Endothelial cell of umbilical vein (primary cell): Measurements from ENCODE around the gene METTL24. TPM values are rescaled to one million over a fixed set of nuclear protein-coding genes. Genes with fewer than 3 reads are reported as not detected.

Source experiments
- BruUV-seq: library from RNA; stranded (reverse); fragments of 400-500 nt; replicated peaks from 2 replicates; lab custom pipeline; 2021; lab: Mats Ljungman, UMichigan
- CTCF ChIA-PET: fragments of 300-600, 350-600 bp; sonication (Branson Sonifier 250); formaldehyde crosslinking; loops from one replicate; lab custom pipeline; 2021; ENCODE audit warnings: antibody characterized with exemption, inconsistent platforms; lab: Charles Lee
- POLR2A ChIA-PET: fragments of 300-600, 350-600 bp; sonication (Branson Sonifier 250); formaldehyde crosslinking; loops from one replicate; lab custom pipeline; 2021; ENCODE audit warnings: antibody characterized with exemption, inconsistent platforms; lab: Charles Lee
- DNase-seq: peaks from one replicate; pipeline ENCODE4 v3.0.0-alpha.2; 2011; ENCODE audit warnings: low read depth, low spot score
- FAIRE-seq: peaks from 2 replicates; lab custom pipeline; 2011; peaks lifted over from hg19 to GRCh38; lab: Jason Lieb, UNC
- H2AFZ ChIP-seq: 2 replicates; pipeline ENCODE4 v1.6.0; 2012; ENCODE audit warnings: low read depth, low read length, control low read depth, inconsistent platforms
- H3K27ac ChIP-seq: 2 replicates; pipeline ENCODE4 v1.5.1; 2011; ENCODE audit warnings: low read depth, mild to moderate bottlenecking, control low read depth, low read length, moderate library complexity; ENCODE audit not compliant: insufficient read depth
- H3K27me3 ChIP-seq, 2 experiments: 2 replicates each; pipeline versions ENCODE4 v1.6.0 to v1.6.1; 2011; ENCODE audit warnings: low read length in 2 of 2, mixed read lengths in 1 of 2; ENCODE audit not compliant: control insufficient read depth in 2 of 2, insufficient read depth in 2 of 2
- H3K36me3 ChIP-seq, 2 experiments: 2 replicates in 1 of 2; 3 replicates in 1 of 2; pipeline ENCODE4 v1.5.1; 2011; ENCODE audit warnings: low read length in 2 of 2, mild to moderate bottlenecking in 1 of 2, moderate library complexity in 1 of 2; ENCODE audit not compliant: control insufficient read depth in 2 of 2, insufficient read depth in 2 of 2; ENCODE audit errors: extremely low read depth in 1 of 2
- H3K4me1 ChIP-seq: 3 replicates; pipeline ENCODE4 v1.5.1; 2011; ENCODE audit warnings: mild to moderate bottlenecking, low read length; ENCODE audit not compliant: control insufficient read depth, insufficient read depth; ENCODE audit errors: extremely low read depth
- H3K4me2 ChIP-seq: 2 replicates; pipeline ENCODE4 v1.6.1; 2011; ENCODE audit warnings: low read length, control low read depth, mixed read lengths; ENCODE audit not compliant: insufficient read depth
- H3K4me3 ChIP-seq, 3 experiments: fragments of 200-600 bp in 1 of 3; sonication (generic), shearing (Covaris generic) in 1 of 3; replicated peaks in 1 of 3; 2 replicates each; pipeline ENCODE4 v1.5.1; 2011 to 2016; ENCODE audit warnings: control low read depth in 3 of 3, low read length in 3 of 3, mild to moderate bottlenecking in 2 of 3, inconsistent platforms in 1 of 3, low read depth in 1 of 3, moderate library complexity in 1 of 3; ENCODE audit not compliant: insufficient read depth in 1 of 3
- H3K79me2 ChIP-seq: 2 replicates; pipeline ENCODE4 v1.6.0; 2012; ENCODE audit warnings: low read length, inconsistent platforms; ENCODE audit not compliant: control insufficient read depth, insufficient read depth
- H3K9ac ChIP-seq: replicated peaks from 2 replicates; pipeline ENCODE3; 2011; ENCODE audit warnings: low read length, control low read depth; ENCODE audit not compliant: insufficient read depth; ENCODE audit errors: extremely low read depth
- H3K9me1 ChIP-seq: replicated peaks from 3 replicates; pipeline ENCODE4 v1.6.0; 2011; ENCODE audit warnings: mild to moderate bottlenecking, low read length; ENCODE audit not compliant: control insufficient read depth, insufficient read depth; ENCODE audit errors: extremely low read depth
- H3K9me3 ChIP-seq: replicated peaks from 2 replicates; pipeline ENCODE4 v1.5.1; 2012; ENCODE audit warnings: low read length, inconsistent platforms; ENCODE audit not compliant: control insufficient read depth, insufficient read depth
- H4K20me1 ChIP-seq: replicated peaks from 2 replicates; pipeline ENCODE3; 2011; ENCODE audit warnings: mild to moderate bottlenecking, low read length; ENCODE audit not compliant: control insufficient read depth, insufficient read depth; ENCODE audit errors: extremely low read depth
- CTCF ChIP-seq, 2 donors: IDR thresholded peaks; 1 replicate in 1 of 2; 2 replicates in 1 of 2; pipeline ENCODE4 v1.5.1; 2011; ENCODE audit warnings: low read length in 2 of 2, mild to moderate bottlenecking in 2 of 2, moderate library complexity in 2 of 2, control low read depth in 1 of 2, inconsistent platforms in 1 of 2, low read depth in 1 of 2; ENCODE audit not compliant: insufficient read depth in 1 of 2; ENCODE audit errors: extremely low read depth in 1 of 2
- EZH2 ChIP-seq: IDR thresholded peaks from 2 replicates; pipeline ENCODE4 v1.6.1; 2012; ENCODE audit warnings: borderline replicate concordance, low read depth, mild to moderate bottlenecking, moderate library complexity, low read length, inconsistent platforms; ENCODE audit not compliant: severe bottlenecking
- FOS ChIP-seq: IDR thresholded peaks from 2 replicates; pipeline ENCODE4 v1.6.1; 2011; ENCODE audit warnings: mild to moderate bottlenecking, low read length, moderate library complexity, borderline replicate concordance; ENCODE audit not compliant: insufficient read depth
- GATA2 ChIP-seq: IDR thresholded peaks from 2 replicates; pipeline ENCODE4 v1.7.0; 2011; ENCODE audit warnings: low read depth, mild to moderate bottlenecking, moderate library complexity, mixed read lengths, low read length; ENCODE audit not compliant: insufficient read length, insufficient read depth
- JUN ChIP-seq: IDR thresholded peaks from 2 replicates; pipeline ENCODE4 v1.6.1; 2011; ENCODE audit warnings: borderline replicate concordance, low read depth; ENCODE audit not compliant: insufficient read length, insufficient read depth
- MAX ChIP-seq: IDR thresholded peaks from 2 replicates; pipeline ENCODE4 v1.6.1; 2011; ENCODE audit not compliant: insufficient read depth, insufficient read length
- MYC ChIP-seq: IDR thresholded peaks from one replicate; pipeline ENCODE4 v1.6.1; 2011; ENCODE audit warnings: mild to moderate bottlenecking, low read depth, low read length
- POLR2A ChIP-seq: IDR thresholded peaks from 2 replicates; pipeline ENCODE4 v1.6.1; 2012; ENCODE audit warnings: low read depth, mild to moderate bottlenecking, control low read depth, low read length
- POLR2AphosphoS5 ChIP-seq: IDR thresholded peaks from 2 replicates; pipeline ENCODE4 v1.6.1; 2012; ENCODE audit warnings: low read depth, mild to moderate bottlenecking, control low read depth, low read length, moderate library complexity; ENCODE audit not compliant: insufficient read depth
- dilution Hi-C: fragments of 300-500 bp; cut with MboI; formaldehyde crosslinking; loops from one replicate; pipeline ENCODE4 v1.15.0; 2019; ENCODE audit warnings: low sequenced_read_pairs; ENCODE audit not compliant: extremely low pct_ligation_motif_present
- intact Hi-C: fragments of 100-400 bp; cut with micrococcal nuclease; formaldehyde crosslinking; loops from one replicate; pipeline ENCODE4 v1.10.0; 2022
- polyA plus RNA-seq, 4 experiments: library from polyadenylated mRNA; depleted of rRNA in 3 of 4; stranded (reverse) in 3 of 4; unstranded in 1 of 4; fragments of >200 nt; gene quantifications; 2 replicates each; pipeline versions ENCODE4 v1.2.1 to v1.2.3, GENCODE V29; 2011 to 2012; ENCODE audit warnings: missing spikeins in 1 of 4
- total RNA-seq: library from RNA; stranded (reverse); gene quantifications from 2 replicates; pipeline ENCODE4 v1.2.3, GENCODE V29; 2021

Gene METTL24
- total and polyA plus RNA-seq, 2 donors (not counting 3 experiments of a cell fraction or from before 2014, with no cell fraction given), result not detected

DNA sequence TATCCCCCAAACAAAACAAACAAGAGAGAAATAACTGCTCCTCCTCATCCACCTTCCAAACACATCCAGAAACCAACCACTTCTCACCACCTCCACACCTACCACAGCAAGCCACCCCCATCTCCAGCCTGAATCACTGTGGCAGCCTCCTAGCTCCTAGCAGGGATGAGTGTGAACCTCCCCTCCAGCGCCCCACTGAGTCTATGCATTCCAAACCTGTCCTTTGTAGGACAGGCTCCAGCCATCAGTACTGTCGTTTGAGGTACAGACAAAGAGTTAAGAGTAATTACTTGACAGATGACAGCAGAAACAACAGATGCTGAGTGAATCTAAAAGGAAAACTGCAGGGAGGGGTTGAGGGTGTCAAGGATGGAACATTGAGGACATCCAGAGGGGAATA is 2.4 kb downstream of the METTL24 start:
- Histone ChIP-seq H3K9ac (no peak overlapping the region), H2AFZ (no peak overlapping the region), H3K27me3 (peaks cover 32 to 55% of the 10 kb centered on the region in 2 experiments), H3K9me1 (no peaks in the 10 kb centered on the region), H3K4me2 (no peak overlapping the region), H4K20me1 (no peaks in the 10 kb centered on the region), H3K4me1 (no peaks in the 10 kb centered on the region), H3K4me3 (no peak overlapping the region), H3K79me2 (no peaks in the 10 kb centered on the region), H3K36me3 (no peaks in the 10 kb centered on the region), H3K9me3 (no peaks in the 10 kb centered on the region), H3K27ac (no peak overlapping the region)
- TF ChIP-seq FOS, result no peak
- dilution Hi-C loops, result no loop called here
- BruUV-seq, result no TSS peak
- intact Hi-C loops, result no loop called here
- DNase-seq (no peak), FAIRE-seq (no peak)
- POLR2A ChIA-PET, result no interaction called here
- CTCF ChIA-PET, result no interaction called here

GRCh38 chr6:110355022-110355421 is 3.1 kb downstream of the METTL24 start:
- Histone ChIP-seq H3K4me2 (no peak overlapping the region), H3K79me2 (no peaks in the 10 kb centered on the region), H3K9ac (no peak overlapping the region), H3K4me3 (no peak overlapping the region), H3K9me3 (no peaks in the 10 kb centered on the region), H3K27me3 (peaks cover 31 to 51% of the 10 kb centered on the region in 2 experiments), H3K36me3 (no peaks in the 10 kb centered on the region), H4K20me1 (no peaks in the 10 kb centered on the region), H3K27ac (no peak overlapping the region), H2AFZ (no peak overlapping the region), H3K9me1 (no peaks in the 10 kb centered on the region), H3K4me1 (no peaks in the 10 kb centered on the region)
- ChIA-PET CTCF (interaction anchor here (1.0 to 1.3 kb wide), 3 partner anchors 13 to 316 kb away, joined by 3 to 4 read pairs (median 4); no protein-coding TSS in a partner anchor), POLR2A (no interaction called here)
- intact Hi-C loops (no loop called here), dilution Hi-C loops (no loop called here)
- TF ChIP-seq CTCF (IDR thresholded peaks at IDR 0.05; ENCODE audit: extremely low read depth in 1 of 2, insufficient read depth in 1 of 2, low read depth in 1 of 2, low read length in 2 of 2) (no peak), GATA2 (no peak), EZH2 (no peak), FOS (no peak), POLR2A (no peak), MYC (no peak), POLR2AphosphoS5 (no peak), MAX (no peak), JUN (no peak)
- FAIRE-seq, result no peak
- no peak for DNase-seq
- BruUV-seq, result no TSS peak
